ENCODE data around the gene ABCD1. TPM values are rescaled to one million over a fixed set of nuclear protein-coding genes. Genes with fewer than 3 reads are reported as not detected.

The ABCD1 gene
- total RNA-seq, 1 donor from 2014 or later, result 19.5 TPM

DNA sequence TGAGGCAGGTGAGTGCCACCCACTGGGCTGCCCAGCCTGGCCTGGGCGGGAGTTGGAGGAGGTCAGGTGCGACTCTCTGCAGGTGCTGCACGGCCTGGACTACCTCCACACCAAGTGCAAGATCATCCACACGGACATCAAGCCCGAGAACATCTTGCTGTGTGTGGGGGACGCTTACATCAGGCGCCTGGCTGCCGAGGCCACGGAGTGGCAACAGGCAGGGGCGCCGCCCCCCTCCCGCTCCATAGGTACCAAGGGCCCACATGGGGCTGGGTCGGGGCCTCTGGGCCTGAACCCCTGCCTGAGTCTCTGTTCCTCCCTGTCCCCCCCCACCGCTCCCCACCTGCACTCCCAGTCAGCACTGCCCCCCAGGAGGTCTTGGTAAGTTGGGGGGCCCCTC is 58.2 kb downstream of the ABCD1 start:
- H3K4me1 Mint-ChIP-seq (ENCODE audit: unreplicated experiment), result no peaks in the 10 kb centered on the region

DNA sequence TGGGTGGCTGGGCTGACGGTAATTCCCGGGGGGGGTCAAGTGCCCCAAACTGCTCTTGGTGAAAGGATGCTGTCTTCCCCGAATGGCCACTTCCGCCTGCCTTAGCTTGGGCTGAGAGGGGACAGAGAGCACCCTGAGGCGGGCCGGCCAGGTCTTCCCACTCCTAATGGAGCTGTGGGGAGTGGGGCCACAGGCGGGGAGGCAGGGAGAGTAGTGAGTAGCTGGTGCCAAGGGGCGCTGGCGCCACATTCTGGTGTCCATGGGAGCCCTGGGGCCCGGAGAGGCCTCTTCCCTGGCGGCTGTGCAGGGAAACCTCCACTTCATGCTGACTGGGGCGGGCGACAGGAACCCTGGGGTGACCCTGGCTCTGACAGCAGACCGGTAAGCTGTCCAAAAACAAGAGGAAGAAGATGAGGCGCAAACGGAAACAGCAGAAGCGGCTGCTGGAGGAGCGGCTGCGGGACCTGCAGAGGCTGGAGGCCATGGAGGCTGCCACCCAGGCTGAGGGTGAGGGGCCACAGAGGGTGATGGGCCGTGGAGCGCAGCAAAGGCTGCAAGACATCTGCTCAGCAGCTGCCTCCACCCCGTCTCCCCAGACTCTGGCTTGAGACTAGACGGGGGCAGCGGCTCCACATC is 58.8 kb downstream of the ABCD1 start:
- Mint-ChIP-seq H3K36me3 (ENCODE audit: low read depth, unreplicated experiment) (peaks cover 5% of the 10 kb centered on the region), H3K4me3 (ENCODE audit: unreplicated experiment) (no peak overlapping the region), H3K4me1 (ENCODE audit: unreplicated experiment) (no peaks in the 10 kb centered on the region), H3K9me3 (ENCODE audit: unreplicated experiment) (no peaks in the 10 kb centered on the region), H3K27me3 (ENCODE audit: unreplicated experiment) (no peaks in the 10 kb centered on the region), H3K27ac (ENCODE audit: unreplicated experiment) (no peak overlapping the region)
- no peak for DNase-seq (ENCODE audit: low spot score)
- TF ChIP-seq, protein P1, sequence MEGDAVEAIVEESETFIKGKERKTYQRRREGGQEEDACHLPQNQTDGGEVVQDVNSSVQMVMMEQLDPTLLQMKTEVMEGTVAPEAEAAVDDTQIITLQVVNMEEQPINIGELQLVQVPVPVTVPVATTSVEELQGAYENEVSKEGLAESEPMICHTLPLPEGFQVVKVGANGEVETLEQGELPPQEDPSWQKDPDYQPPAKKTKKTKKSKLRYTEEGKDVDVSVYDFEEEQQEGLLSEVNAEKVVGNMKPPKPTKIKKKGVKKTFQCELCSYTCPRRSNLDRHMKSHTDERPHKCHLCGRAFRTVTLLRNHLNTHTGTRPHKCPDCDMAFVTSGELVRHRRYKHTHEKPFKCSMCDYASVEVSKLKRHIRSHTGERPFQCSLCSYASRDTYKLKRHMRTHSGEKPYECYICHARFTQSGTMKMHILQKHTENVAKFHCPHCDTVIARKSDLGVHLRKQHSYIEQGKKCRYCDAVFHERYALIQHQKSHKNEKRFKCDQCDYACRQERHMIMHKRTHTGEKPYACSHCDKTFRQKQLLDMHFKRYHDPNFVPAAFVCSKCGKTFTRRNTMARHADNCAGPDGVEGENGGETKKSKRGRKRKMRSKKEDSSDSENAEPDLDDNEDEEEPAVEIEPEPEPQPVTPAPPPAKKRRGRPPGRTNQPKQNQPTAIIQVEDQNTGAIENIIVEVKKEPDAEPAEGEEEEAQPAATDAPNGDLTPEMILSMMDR (IDR thresholded peaks at IDR 0.05; ENCODE audit: unreplicated experiment), result no peak

More for the DNA sequence above, 58.2 kb downstream of the ABCD1 start:
- Mint-ChIP-seq H3K4me3 (ENCODE audit: unreplicated experiment) (no peak overlapping the region), H3K27me3 (ENCODE audit: unreplicated experiment) (no peaks in the 10 kb centered on the region), H3K9me3 (ENCODE audit: unreplicated experiment) (no peaks in the 10 kb centered on the region), H3K27ac (ENCODE audit: unreplicated experiment) (no peak overlapping the region), H3K36me3 (ENCODE audit: low read depth, unreplicated experiment) (peaks cover 5% of the 10 kb centered on the region)
- DNase-seq (ENCODE audit: low spot score), result no peak
- TF ChIP-seq, protein P1 (IDR thresholded peaks at IDR 0.05; ENCODE audit: unreplicated experiment), result no peak

DNA sequence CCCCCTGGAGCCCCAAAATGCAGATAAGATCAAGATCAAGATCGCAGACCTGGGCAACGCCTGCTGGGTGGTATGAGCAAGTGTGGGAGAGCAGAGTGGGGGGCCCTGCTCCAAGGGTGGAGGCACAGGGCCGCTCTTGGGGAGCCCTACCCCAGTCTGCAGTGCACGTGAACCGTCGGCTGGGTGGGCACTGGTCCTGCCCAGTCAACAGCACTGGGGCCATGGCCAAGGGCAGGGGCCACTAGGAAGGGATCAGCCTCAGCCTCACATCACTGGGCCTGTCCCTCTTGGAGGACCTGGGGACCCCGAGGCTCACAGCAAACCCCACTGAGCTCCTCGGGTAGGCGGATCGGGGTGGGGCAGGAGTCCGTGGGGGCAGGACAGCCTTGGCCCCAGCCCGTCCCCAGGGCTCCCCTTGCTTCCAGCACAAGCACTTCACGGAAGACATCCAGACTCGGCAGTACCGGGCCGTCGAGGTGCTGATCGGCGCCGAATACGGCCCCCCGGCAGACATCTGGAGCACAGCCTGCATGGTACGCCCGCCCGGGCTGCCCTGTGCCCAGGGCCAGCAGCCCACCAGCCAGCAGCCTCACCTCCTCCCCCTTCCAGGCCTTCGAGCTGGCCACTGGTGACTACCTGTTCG is 59.8 kb downstream of the ABCD1 start:
- Mint-ChIP-seq H3K9me3 (ENCODE audit: unreplicated experiment) (no peaks in the 10 kb centered on the region), H3K27ac (ENCODE audit: unreplicated experiment) (no peak overlapping the region), H3K36me3 (ENCODE audit: low read depth, unreplicated experiment) (peaks cover 5% of the 10 kb centered on the region), H3K4me3 (ENCODE audit: unreplicated experiment) (no peak overlapping the region), H3K4me1 (ENCODE audit: unreplicated experiment) (no peaks in the 10 kb centered on the region), H3K27me3 (ENCODE audit: unreplicated experiment) (no peaks in the 10 kb centered on the region)
- TF ChIP-seq, protein P1 (IDR thresholded peaks at IDR 0.05; ENCODE audit: unreplicated experiment), result no peak
- DNase-seq (ENCODE audit: low spot score), result no peak

DNA sequence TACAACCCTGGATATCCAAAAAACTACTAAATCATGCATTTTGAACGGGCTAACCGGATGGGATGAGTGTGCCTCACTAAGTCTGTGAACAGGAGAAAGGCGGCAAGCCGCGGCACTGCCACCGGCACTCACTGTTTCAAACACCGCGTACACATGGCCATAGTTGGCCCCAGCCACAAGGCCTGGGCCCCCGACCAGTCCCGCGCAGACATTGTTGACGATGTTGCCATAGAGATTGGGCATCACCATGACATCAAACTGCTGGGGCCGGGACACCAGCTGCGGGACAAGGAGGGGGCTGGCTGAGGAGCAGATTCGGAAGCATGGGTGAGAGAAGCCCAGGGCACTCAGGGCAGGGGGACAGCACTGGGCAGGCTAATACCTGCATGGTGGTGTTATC is 62.0 kb downstream of the ABCD1 start:
- TF ChIP-seq, protein P1 (IDR thresholded peaks at IDR 0.05; ENCODE audit: unreplicated experiment), result no peak
- Mint-ChIP-seq H3K36me3 (ENCODE audit: low read depth, unreplicated experiment) (peaks cover 5% of the 10 kb centered on the region), H3K4me1 (ENCODE audit: unreplicated experiment) (no peaks in the 10 kb centered on the region), H3K4me3 (ENCODE audit: unreplicated experiment) (no peak overlapping the region), H3K27me3 (ENCODE audit: unreplicated experiment) (no peaks in the 10 kb centered on the region), H3K9me3 (ENCODE audit: unreplicated experiment) (no peaks in the 10 kb centered on the region), H3K27ac (ENCODE audit: unreplicated experiment) (no peak overlapping the region)
- DNase-seq (ENCODE audit: low spot score), result no peak

DNA sequence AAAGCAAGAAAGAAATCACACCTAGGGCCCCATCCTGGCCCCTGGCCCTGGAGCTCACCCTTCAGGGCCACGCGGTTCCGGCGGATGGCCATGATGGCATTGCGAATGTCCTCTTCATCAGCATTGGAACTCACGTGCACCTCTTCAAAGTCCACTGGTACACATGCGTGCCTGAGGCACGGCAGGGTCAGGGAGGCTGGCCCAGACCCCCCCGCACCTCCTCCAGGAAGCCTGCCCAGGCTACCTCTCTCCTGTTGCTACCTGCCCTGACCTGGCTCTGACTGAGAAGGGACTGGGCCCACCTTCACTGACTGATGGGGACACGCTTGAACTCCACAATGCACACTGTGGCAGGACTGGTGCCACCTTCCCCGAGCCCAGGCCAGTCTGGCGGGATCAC is 65.0 kb downstream of the ABCD1 start:
- Mint-ChIP-seq H3K4me3 (ENCODE audit: unreplicated experiment) (no peak overlapping the region), H3K27me3 (ENCODE audit: unreplicated experiment) (peaks cover 1% of the 10 kb centered on the region), H3K27ac (ENCODE audit: unreplicated experiment) (no peak overlapping the region), H3K9me3 (ENCODE audit: unreplicated experiment) (no peaks in the 10 kb centered on the region), H3K4me1 (ENCODE audit: unreplicated experiment) (peaks cover 5% of the 10 kb centered on the region), H3K36me3 (ENCODE audit: low read depth, unreplicated experiment) (peaks cover 5% of the 10 kb centered on the region)
- TF ChIP-seq, protein P1 (IDR thresholded peaks at IDR 0.05; ENCODE audit: unreplicated experiment), result no peak
- DNase-seq (ENCODE audit: low spot score), result no peak
